CD4-positive, alpha-beta T cell treated with Interferon alpha-2 for 1 hour (primary cell): Measurements from ENCODE around the gene ABCA5.
"Not testable (repeated sequence)": the region's sequence is repeated elsewhere in the genome, so short reads cannot be mapped to it uniquely, and the experiment has no call there.

Source experiments
- DNase-seq, 2 donors: peaks; one replicate each; pipeline ENCODE4 v3.0.0-alpha.2; 2020 to 2022

ABCA5 gene

GRCh38 chr17:69207151-69207550, 119.8 kb downstream of the ABCA5 start:
- DNase-seq, result no peak

DNA sequence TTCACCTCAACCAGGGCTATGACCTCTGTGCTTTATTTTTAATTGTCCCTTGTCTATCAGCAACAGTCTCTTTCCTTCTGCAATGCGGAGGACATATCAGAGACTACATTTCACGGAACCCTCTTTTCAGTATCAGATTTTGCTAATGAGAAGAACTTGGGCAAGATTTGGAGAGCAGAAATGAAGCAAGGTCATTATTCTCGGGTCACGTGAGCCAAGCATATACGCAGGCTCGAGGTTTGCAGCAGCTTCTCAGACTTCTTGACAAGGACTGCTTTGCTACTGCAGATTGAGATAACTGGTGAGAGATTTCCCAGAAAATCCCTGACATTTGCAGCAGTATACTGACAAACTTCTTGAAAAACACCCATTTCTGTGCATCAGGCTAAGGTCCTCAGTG, 128.7 kb downstream of the ABCA5 start:
- DNase-seq, result no peak

- not testable (repeated sequence) for DNase-seq
Measured at GRCh38 chr17:69196105-69196653, 130.8 kb downstream of the ABCA5 start.
